HCT116 (cell line): ENCODE results near the gene MYO16. TPM values are rescaled to one million over a fixed set of nuclear protein-coding genes. Genes with fewer than 3 reads are reported as not detected.

Source experiments
- ATAC-seq: fragments of 200-7000 bp; cut with Tn5 transposase; 2 replicates; pipeline ENCODE4 v1.9.1; 2020; ENCODE audit warnings: mild to moderate bottlenecking, moderate library complexity
- BruUV-seq: library from RNA; stranded (reverse); fragments of 400-500 nt; replicated peaks from 2 replicates; lab custom pipeline; 2021; lab: Mats Ljungman, UMichigan
- CTCF ChIA-PET: fragments of 300-600 bp; sonication (Branson Sonifier 250); formaldehyde crosslinking; loops from one replicate; lab custom pipeline; 2021; ENCODE audit warnings: antibody characterized with exemption; lab: Charles Lee
- POLR2A ChIA-PET: fragments of 300-600, 350-600 bp; sonication (Branson Sonifier 250); formaldehyde crosslinking; loops from one replicate; lab custom pipeline; 2021; ENCODE audit warnings: antibody characterized with exemption; lab: Charles Lee
- RAD21 ChIA-PET, 2 experiments: fragments of 300-600 bp; sonication (Branson Sonifier 250); formaldehyde crosslinking; loops; one replicate each; lab custom pipeline; 2023; ENCODE audit warnings: low total read pairs in 2 of 2; ENCODE audit not compliant: uncharacterized antibody in 2 of 2, unreplicated experiment in 2 of 2, low non-redundant PET in 1 of 2; lab: Charles Lee
- DNase-seq: peaks from one replicate; pipeline ENCODE4 v3.0.0-alpha.2; 2010; ENCODE audit warnings: low read depth, low spot score
- H2AFZ ChIP-seq: fragments of 200-600 bp; shearing (Covaris generic), sonication (generic); 2 replicates; pipeline ENCODE4 v1.6.1; 2017; ENCODE audit warnings: low read depth, mixed run types, mixed read lengths, antibody characterized with exemption, low read length; ENCODE audit not compliant: poor library complexity, severe bottlenecking
- H3K27ac ChIP-seq: 2 replicates; pipeline ENCODE4 v1.5.1; 2012; ENCODE audit warnings: low read depth, low read length
- H3K27me3 ChIP-seq: fragments of 200-600 bp; sonication (generic); 2 replicates; pipeline ENCODE4 v1.6.1; 2016; ENCODE audit warnings: mixed run types, low read length, mixed read lengths; ENCODE audit not compliant: insufficient read depth
- H3K36me3 ChIP-seq, 2 experiments: fragments of 200-500 bp in 1 of 2; fragments of 200-600 bp in 1 of 2; sonication (Bioruptor generic) in 1 of 2; sonication (generic) in 1 of 2; 2 replicates each; pipeline versions ENCODE4 v1.5.1 to v1.6.1; 2014 to 2016; ENCODE audit warnings: low read length in 2 of 2, inconsistent platforms in 1 of 2, mixed read lengths in 1 of 2, mixed run types in 1 of 2; ENCODE audit not compliant: insufficient read depth in 2 of 2, control insufficient read depth in 1 of 2
- H3K4me1 ChIP-seq, 2 experiments: fragments of 200-600 bp in 1 of 2; sonication (generic) in 1 of 2; 2 replicates each; pipeline versions ENCODE4 v1.5.1 to v1.6.1; 2012 to 2017; ENCODE audit warnings: low read length in 2 of 2, inconsistent platforms in 1 of 2, mild to moderate bottlenecking in 1 of 2, mixed read lengths in 1 of 2, mixed run types in 1 of 2, moderate library complexity in 1 of 2; ENCODE audit not compliant: insufficient read depth in 2 of 2, control insufficient read depth in 1 of 2
- H3K4me2 ChIP-seq: fragments of 200-600 bp; sonication (generic); 2 replicates; pipeline ENCODE4 v1.6.1; 2017; ENCODE audit warnings: mixed run types, low read length, mixed read lengths
- H3K4me3 ChIP-seq, 2 experiments: fragments of 200-600 bp in 1 of 2; sonication (generic) in 1 of 2; replicated peaks in 1 of 2; 2 replicates each; pipeline ENCODE4 v1.5.1; 2011 to 2016; ENCODE audit warnings: low read length in 2 of 2, control low read depth in 1 of 2, low read depth in 1 of 2, mild to moderate bottlenecking in 1 of 2, mixed read lengths in 1 of 2, mixed run types in 1 of 2
- H3K79me2 ChIP-seq: fragments of 200-600 bp; sonication (generic); 2 replicates; pipeline ENCODE4 v1.6.1; 2017; ENCODE audit warnings: mild to moderate bottlenecking, mixed run types, low read length, moderate library complexity, mixed read lengths; ENCODE audit not compliant: insufficient read depth
- H3K9ac ChIP-seq: fragments of 200-600 bp; sonication (generic); 2 replicates; pipeline ENCODE4 v1.6.1; 2016; ENCODE audit warnings: low read length, mixed read lengths
- H3K9me2 ChIP-seq: fragments of 200-600 bp; sonication (generic), shearing (Covaris generic); 2 replicates; pipeline ENCODE4 v1.6.1; 2017; ENCODE audit warnings: mixed run types, mild to moderate bottlenecking, moderate library complexity; ENCODE audit not compliant: insufficient read depth
- H3K9me3 ChIP-seq, 2 experiments: fragments of 200-500 bp in 1 of 2; fragments of 200-600 bp in 1 of 2; sonication (Bioruptor generic) in 1 of 2; sonication (generic) in 1 of 2; 2 replicates each; pipeline ENCODE4 v1.6.1; 2014 to 2017; ENCODE audit warnings: low read length in 2 of 2, mixed read lengths in 2 of 2, inconsistent platforms in 1 of 2, low read depth in 1 of 2, mild to moderate bottlenecking in 1 of 2, mixed run types in 1 of 2, moderate library complexity in 1 of 2; ENCODE audit not compliant: control insufficient read depth in 1 of 2, insufficient read depth in 1 of 2
- H4K20me1 ChIP-seq: fragments of 200-600 bp; sonication (generic), shearing (Covaris generic); 2 replicates; pipeline ENCODE4 v1.6.1; 2017; ENCODE audit warnings: mixed run types, mild to moderate bottlenecking, moderate library complexity; ENCODE audit not compliant: insufficient read depth
- CBX3 ChIP-seq: IDR thresholded peaks from 2 replicates; pipeline ENCODE4 v1.6.1; 2012; ENCODE audit warnings: low read depth
- EGR1 ChIP-seq: IDR thresholded peaks from 2 replicates; pipeline ENCODE4 v1.6.1; 2012; ENCODE audit warnings: low read depth
- EZH2 ChIP-seq: fragments of 200-600 bp; sonication (generic); IDR thresholded peaks from 2 replicates; pipeline ENCODE4 v1.6.1; 2017; ENCODE audit warnings: antibody characterized with exemption, mixed run types
- EZH2phosphoT487 ChIP-seq: fragments of 200-600 bp; IDR thresholded peaks from 2 replicates; pipeline ENCODE4 v1.6.1; 2018; ENCODE audit warnings: antibody characterized with exemption, borderline replicate concordance
- FOSL1 ChIP-seq: IDR thresholded peaks from 2 replicates; pipeline ENCODE4 v1.6.1; 2012; ENCODE audit warnings: low read depth
- JUND ChIP-seq: IDR thresholded peaks from 2 replicates; pipeline ENCODE4 v1.6.1; 2012
- POLR2A ChIP-seq: IDR thresholded peaks from 2 replicates; pipeline ENCODE4 v1.7.0; 2011; ENCODE audit warnings: borderline replicate concordance; ENCODE audit not compliant: insufficient read depth, insufficient read length; ENCODE audit errors: extremely low read depth
- POLR2AphosphoS5 ChIP-seq: IDR thresholded peaks from 2 replicates; pipeline ENCODE4 v1.6.1; 2011; ENCODE audit warnings: mild to moderate bottlenecking, low read depth, low read length, moderate library complexity
- RAD21 ChIP-seq: IDR thresholded peaks from 2 replicates; pipeline ENCODE4 v1.6.1; 2012; ENCODE audit warnings: low read depth, mild to moderate bottlenecking
- SIN3A ChIP-seq: IDR thresholded peaks from 2 replicates; pipeline ENCODE4 v1.6.1; 2012; ENCODE audit warnings: low read depth
- SRF ChIP-seq: IDR thresholded peaks from 2 replicates; pipeline ENCODE4 v1.6.1; 2012; ENCODE audit warnings: low read depth
- ZFX ChIP-seq: fragments of 450-650 bp; IDR thresholded peaks from 2 replicates; pipeline ENCODE4 v1.6.1; 2017
- intact Hi-C: fragments of 100-400 bp; cut with micrococcal nuclease; formaldehyde crosslinking; loops from 2 replicates; pipeline ENCODE4 v1.10.0; 2022
- total RNA-seq: library from RNA; stranded (reverse); gene quantifications from one replicate; pipeline ENCODE4 v1.2.1, GENCODE V29; 2021; ENCODE audit not compliant: unreplicated experiment
- TF ChIP-seq, protein P1 (sequence below): IDR thresholded peaks from 2 replicates; pipeline ENCODE4 v1.6.1; 2012
- TF ChIP-seq, protein P2 (sequence below): IDR thresholded peaks from 2 replicates; pipeline ENCODE4 v1.6.1; 2012
- TF ChIP-seq, protein P3 (sequence below): IDR thresholded peaks from 2 replicates; pipeline ENCODE4 v1.6.1; 2011; ENCODE audit warnings: mild to moderate bottlenecking, low read length, moderate library complexity; ENCODE audit not compliant: insufficient replicate concordance; ENCODE audit errors: extremely low read depth

Gene MYO16
- total RNA-seq, 1 experiment from 2014 or later, result 0.07 TPM

DNA sequence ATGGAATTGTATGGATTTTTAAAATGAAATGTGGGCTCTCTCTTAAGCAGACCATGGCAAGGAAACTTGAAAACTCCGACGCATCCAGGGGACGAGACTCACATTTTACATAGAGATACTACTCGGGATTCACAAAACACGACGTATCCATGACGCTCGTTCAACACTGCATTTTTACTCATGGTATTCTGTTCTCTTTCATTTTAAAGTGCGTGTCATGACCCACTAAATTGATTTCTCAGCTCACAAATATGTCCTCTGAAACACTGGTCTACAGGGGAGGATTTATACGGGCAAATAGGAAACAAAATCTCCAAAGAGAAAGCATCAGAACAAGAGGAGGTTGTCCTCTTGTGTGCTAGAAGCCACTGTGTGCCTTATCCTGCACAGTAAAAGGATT, 523.5 kb downstream of the MYO16 start:
- no peak overlapping the region for H3K27ac ChIP-seq
- no peaks in the 10 kb centered on the region for H4K20me1 ChIP-seq
- H3K79me2 ChIP-seq, result no peaks in the 10 kb centered on the region
- TF ChIP-seq JUND (no peak), SRF (no peak)
- TF ChIP-seq, protein P1, sequence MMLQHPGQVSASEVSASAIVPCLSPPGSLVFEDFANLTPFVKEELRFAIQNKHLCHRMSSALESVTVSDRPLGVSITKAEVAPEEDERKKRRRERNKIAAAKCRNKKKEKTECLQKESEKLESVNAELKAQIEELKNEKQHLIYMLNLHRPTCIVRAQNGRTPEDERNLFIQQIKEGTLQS, result no peak
- TF ChIP-seq, protein P2, sequence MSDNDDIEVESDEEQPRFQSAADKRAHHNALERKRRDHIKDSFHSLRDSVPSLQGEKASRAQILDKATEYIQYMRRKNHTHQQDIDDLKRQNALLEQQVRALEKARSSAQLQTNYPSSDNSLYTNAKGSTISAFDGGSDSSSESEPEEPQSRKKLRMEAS, result no peak
- no peaks in the 10 kb centered on the region for H3K36me3 ChIP-seq
- DNase-seq (no peak), ATAC-seq (no peak)
- no peak overlapping the region for H3K9ac ChIP-seq
- no peak overlapping the region for H2AFZ ChIP-seq
- H3K9me2 ChIP-seq, result no peaks in the 10 kb centered on the region
- H3K27me3 ChIP-seq, result no peaks in the 10 kb centered on the region
- POLR2A ChIA-PET, result no interaction called here
- no peaks in the 10 kb centered on the region for H3K9me3 ChIP-seq
- BruUV-seq, result no TSS peak
- H3K4me3 ChIP-seq, result no peak overlapping the region
- CTCF ChIA-PET, result interaction anchor here (1.3 kb wide), 1 partner anchor 192 kb away, joined by 3 read pairs; no protein-coding TSS in a partner anchor
- H3K4me1 ChIP-seq, result peaks cover 44 to 85% of the 10 kb centered on the region in 2 experiments
- H3K4me2 ChIP-seq, result no peak overlapping the region
- RAD21 ChIA-PET, result no interaction called here
- intact Hi-C loops, result no loop called here

DNA sequence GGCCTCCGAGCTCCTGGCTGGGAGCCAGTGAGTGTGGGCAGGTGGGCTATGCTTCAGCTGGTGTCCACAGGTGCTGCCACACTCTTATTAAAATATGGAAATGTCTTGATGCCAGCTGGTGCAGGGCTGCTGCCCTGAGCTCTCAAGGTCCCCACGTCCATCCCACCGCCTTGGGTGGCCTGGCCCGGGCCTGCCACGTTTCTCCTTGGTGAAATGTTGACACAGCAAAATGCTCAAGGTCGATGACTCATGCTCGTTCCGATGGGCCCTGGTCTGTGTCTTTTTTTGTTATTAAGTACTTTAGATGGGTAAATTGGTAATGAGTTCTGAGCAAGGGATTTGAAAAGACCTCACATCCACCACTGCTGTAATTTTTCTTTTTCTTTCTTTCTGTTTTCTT, 524.7 kb downstream of the MYO16 start:
- ChIA-PET RAD21 (no interaction called here), POLR2A (no interaction called here), CTCF (interaction anchor here (2.9 kb wide), 1 partner anchor 8 kb away, joined by 12 read pairs; no protein-coding TSS in a partner anchor)
- intact Hi-C loops, result no loop called here
- no peak for DNase-seq
- Histone ChIP-seq H3K9me2 (no peaks in the 10 kb centered on the region), H3K27me3 (no peaks in the 10 kb centered on the region), H2AFZ (peak overlapping the region; percentile 79), H3K9me3 (no peaks in the 10 kb centered on the region), H3K9ac (peak overlapping the region; percentile 69), H3K27ac (peak overlapping the region; percentile 56; the same call in 1 of the 2 replicates), H3K4me3 (peak overlapping the region; percentile 12 to 49), H3K4me2 (peak overlapping the region; percentile 73), H3K4me1 (peaks cover 44 to 84% of the 10 kb centered on the region in 2 experiments), H3K79me2 (no peaks in the 10 kb centered on the region), H3K36me3 (no peaks in the 10 kb centered on the region), H4K20me1 (no peaks in the 10 kb centered on the region)
- ATAC-seq, result peak; percentile 20; the same call in 1 of the 2 replicates
- no TSS peak for BruUV-seq
- TF ChIP-seq RAD21, result no peak
- TF ChIP-seq, protein P3, sequence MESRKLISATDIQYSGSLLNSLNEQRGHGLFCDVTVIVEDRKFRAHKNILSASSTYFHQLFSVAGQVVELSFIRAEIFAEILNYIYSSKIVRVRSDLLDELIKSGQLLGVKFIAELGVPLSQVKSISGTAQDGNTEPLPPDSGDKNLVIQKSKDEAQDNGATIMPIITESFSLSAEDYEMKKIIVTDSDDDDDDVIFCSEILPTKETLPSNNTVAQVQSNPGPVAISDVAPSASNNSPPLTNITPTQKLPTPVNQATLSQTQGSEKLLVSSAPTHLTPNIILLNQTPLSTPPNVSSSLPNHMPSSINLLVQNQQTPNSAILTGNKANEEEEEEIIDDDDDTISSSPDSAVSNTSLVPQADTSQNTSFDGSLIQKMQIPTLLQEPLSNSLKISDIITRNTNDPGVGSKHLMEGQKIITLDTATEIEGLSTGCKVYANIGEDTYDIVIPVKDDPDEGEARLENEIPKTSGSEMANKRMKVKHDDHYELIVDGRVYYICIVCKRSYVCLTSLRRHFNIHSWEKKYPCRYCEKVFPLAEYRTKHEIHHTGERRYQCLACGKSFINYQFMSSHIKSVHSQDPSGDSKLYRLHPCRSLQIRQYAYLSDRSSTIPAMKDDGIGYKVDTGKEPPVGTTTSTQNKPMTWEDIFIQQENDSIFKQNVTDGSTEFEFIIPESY, result no peak
- TF ChIP-seq EZH2phosphoT487, result no peak
- TF ChIP-seq POLR2A, result no peak
- no peak for TF ChIP-seq POLR2AphosphoS5
- peak; percentile 43; the same call in 1 of the 2 replicates for TF ChIP-seq JUND
- TF ChIP-seq, protein P2, result no peak; the same call in 1 of the 2 replicates
- no peak for TF ChIP-seq EZH2
- no peak for TF ChIP-seq EGR1
- TF ChIP-seq FOSL1, result peak; percentile 55
- TF ChIP-seq ZFX, result peak; percentile 8; the same call in 1 of the 2 replicates
- TF ChIP-seq, protein P1, result no peak
- TF ChIP-seq SIN3A, result no peak
- TF ChIP-seq CBX3, result no peak
